ENCODE measurements around the gene PCDH15.

Gene PCDH15

DNA sequence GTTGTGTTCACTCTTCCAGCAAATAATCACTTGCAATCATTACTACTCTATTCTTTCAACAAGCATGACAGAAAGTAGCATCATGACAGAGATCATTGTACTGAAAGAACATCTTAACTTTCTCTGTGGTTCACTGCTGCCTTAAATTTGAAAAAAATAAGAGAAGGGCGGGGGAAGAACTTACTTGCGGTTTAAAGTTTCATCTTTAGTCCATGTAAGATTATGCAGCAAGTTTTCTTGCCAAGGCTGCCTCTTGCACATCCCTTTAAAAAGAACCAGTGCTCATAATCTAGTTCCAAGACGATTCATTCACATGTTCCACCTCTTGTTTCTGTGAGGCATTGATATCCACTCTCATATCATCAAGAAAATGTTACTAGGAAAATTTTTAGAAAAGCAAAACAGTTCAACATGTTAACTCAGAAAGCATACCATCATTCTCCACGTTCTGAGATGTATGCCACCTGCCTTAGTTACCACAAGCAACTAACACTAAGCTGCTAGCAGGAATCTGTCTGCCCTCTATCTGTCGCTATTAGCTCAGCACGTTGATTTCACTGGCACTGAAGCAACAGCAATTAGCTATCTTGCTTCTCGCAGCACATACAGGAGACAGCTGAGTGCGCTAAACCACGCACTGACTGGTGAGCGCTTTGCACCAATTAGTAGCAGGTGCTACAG, at the start of gene PCDH15:
TSS of gene PCDH15 (minus strand) at position 491 of the 681 bp plus-strand sequence. CDS start 136,969 bp downstream, outside the sequence.
- no peak for DNase-seq

- DNase-seq = no peak
Measured at GRCh38 chr10:54843932-54844331, 42.9 kb upstream of the PCDH15 start.

DNA sequence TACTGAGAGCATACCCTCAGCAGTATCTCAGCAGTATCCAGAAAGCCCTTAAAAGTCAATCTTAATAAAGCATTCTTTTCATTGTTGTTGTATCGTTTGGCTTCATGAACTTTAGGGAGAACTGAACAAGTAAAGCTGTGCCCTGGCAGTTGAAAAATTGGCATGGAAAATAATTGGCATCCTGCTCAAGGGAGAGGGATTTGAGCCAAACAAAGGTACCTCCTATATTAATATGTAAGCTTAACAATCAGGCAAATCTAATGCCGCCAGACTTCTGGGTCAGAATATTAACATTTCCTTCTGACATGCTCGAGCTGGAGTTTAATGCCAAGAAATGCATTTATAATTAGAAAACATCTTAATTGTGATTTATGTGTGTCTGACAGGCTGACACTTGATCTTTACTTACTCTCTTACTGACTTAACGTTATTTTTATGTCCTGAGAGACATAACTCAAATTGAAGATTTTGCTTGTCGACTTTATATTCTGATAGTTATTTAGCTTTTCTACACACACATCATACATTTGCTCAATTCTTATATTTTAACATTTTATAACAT, 42.1 kb upstream of the PCDH15 start:
- no peak for DNase-seq

DNA sequence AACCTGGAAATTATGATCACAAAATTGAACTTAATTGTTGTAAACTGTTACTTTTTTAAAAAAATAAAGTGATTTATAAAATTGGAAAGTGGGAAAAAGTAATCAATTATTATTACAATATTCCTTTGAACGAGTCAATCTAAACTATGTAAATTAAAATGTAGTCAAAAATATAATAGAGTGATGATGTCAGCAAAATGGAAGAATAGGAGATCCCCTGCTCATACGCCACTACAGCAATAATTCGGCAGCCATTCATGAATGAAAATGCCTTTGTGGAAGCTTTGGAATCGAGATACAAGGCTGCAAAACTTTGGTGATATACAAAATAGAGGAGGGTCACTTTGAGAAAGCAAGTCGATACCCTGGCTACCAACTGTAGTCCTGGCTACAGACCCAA, 36.4 kb upstream of the PCDH15 start:
- no peak for DNase-seq

GRCh38 chr10:54833029-54833428, 32.0 kb upstream of the PCDH15 start:
- no peak for DNase-seq

GRCh38 chr10:54826994-54827560, 26.0 kb upstream of the PCDH15 start:
- DNase-seq = no peak

DNA sequence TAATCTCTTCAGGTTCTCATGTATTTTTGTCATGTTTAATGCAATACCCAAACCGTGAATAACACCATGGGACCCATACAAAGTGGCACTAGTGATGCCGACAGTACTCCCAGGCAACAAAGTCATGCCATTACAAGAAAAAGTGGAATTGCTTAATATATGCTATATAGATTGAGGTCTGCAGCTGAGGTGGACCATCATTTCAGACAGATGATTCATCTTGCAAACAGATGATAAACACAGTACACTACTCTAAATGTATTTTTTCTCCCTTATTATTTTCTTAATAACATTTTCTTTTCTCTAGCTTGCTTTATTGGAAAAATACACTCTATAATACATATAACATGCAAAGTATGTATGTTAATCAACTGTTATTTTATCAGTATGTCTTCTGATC, 14.6 kb upstream of the PCDH15 start:
- no peak for DNase-seq

GRCh38 chr10:54808186-54808935, 7.3 kb upstream of the PCDH15 start:
- no peak for DNase-seq

DNA sequence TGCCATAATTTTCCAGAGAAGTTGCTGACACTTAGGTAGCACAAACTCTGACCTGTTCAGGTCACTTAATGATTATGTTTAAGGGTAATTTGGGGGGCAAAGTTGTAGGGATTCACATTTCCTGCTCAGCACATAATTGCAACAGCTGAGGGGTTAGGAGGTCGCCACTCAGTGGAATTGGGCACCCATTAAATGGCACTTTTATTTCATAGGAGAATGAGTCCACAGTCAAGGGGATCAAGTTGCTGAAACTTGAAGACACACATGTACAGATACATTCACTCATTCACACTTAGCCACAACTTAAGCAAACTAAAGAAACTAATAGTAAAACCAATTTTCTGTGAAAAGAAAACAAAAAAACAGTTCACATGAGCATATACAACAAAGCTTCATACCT, 1.5 kb downstream of the PCDH15 start:
- no peak for DNase-seq

DNA sequence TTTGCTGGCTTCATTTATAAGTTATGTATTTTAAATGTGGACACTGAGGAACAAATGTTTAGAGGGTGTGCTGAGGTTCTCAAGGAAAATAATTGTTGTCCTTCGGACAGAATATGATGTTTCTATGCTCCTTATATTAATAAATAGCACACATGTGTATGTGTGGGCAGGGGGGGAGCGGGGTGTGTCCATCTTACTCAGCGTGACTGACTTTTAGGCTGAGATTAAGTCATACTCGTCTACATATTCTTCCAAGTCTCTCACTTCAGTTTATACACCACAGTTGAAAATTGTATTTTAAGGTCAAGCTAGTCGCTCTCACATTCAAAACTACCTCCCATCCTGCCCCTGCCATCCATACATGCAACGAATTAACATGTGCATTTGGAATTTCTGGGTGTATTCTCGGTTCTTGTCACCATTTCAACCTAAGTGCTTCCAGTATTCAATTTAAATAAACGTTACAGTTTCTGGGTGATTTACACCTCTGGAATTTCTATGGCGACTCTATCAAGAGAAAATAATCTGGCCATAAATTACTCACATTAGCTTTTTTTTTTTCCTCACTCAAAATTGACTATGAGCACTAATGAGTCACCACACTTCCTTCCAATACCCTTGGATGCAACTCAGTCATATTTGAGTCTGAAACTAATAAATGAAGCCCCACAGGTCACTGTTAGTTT, 3.3 kb downstream of the PCDH15 start:
- DNase-seq = no peak

- no peak for DNase-seq
Measured at GRCh38 chr10:54796881-54797280, 4.2 kb downstream of the PCDH15 start.

DNA sequence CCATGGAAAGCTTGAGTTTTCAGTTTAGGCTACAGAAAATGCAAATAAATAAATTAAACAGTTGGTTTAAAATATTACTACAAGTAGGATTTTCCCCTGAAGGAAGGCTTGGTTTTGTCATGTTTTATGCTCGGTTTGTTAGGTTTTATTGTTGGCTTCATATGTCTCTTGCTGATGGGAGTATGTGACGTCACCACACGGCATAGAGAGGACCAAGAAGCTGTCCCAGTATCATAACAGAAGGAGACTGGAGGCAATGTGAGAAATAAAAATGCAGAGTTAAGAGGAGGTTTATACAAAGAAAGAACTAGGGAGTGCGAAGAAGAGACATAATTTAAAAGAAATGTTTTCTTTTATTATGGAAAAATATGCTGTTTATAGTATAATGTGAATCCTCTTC, 24.4 kb downstream of the PCDH15 start:
- no peak for DNase-seq

- DNase-seq = no peak
Measured at GRCh38 chr10:54772468-54773122, 28.4 kb downstream of the PCDH15 start.

- DNase-seq = no peak
Measured at GRCh38 chr10:54769051-54769450, 32.0 kb downstream of the PCDH15 start.

GRCh38 chr10:54758791-54759190, 42.2 kb downstream of the PCDH15 start:
- DNase-seq = no peak

DNA sequence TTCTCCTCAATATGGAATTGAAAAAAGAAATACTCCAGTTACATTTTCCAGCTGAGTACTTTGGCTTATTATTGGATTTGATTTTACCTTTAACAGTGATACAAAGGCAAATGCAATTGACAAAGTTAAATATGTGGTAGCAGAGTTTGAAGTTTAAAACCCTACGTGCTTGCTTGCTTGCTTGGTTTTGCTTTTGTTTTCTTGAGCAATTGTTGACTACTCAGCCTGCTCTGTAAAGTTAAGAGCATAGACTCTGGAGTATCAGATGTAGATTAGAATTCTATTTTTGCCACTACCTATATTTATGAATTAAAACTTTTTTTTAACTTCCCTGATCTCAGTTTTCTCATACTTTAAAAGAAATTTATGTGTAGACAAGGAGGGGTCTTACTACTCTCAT, 51.4 kb downstream of the PCDH15 start:
- no peak for DNase-seq

- DNase-seq = no peak
Measured at GRCh38 chr10:54745436-54745835, 55.6 kb downstream of the PCDH15 start.

DNA sequence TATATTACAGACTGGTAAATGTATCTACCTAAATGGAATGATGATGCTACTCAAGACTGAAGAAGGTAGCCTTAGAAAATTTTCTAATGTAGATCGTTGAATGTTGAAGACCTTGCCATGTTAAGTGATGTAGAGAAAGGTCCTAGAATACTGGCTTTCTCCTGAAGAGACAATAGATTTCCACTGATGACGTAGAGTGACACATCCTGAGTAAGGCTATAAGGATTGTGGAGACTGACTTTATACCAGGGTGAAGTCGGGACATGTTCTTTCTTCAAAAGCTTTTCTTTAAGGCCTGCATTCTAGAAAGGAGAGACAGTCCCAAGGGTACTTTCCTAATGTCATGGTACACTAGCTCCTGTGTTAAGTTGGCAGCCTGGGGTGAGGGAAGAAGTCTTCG, 58.6 kb downstream of the PCDH15 start:
- DNase-seq = no peak

- no peak for DNase-seq
Measured at GRCh38 chr10:54728511-54728910, 72.5 kb downstream of the PCDH15 start.

DNA sequence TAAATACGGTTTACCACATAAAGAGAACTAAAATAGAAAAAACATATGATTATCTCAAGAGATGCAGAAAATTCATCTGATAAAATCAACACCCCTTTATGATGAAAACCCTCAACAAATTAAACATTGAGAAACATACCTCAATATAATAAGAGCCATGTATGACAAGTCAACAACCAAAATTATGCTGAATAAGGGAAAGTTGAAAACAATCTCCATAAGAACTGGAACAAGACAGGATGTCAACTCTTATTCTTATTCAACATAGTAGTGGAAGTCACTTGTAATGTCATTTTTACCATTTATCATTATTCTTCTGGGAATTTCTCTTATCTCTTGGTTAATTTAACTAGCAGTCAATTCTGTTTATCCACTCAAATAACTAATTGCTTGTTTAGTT, 79.0 kb downstream of the PCDH15 start:
- no peak for DNase-seq

DNA sequence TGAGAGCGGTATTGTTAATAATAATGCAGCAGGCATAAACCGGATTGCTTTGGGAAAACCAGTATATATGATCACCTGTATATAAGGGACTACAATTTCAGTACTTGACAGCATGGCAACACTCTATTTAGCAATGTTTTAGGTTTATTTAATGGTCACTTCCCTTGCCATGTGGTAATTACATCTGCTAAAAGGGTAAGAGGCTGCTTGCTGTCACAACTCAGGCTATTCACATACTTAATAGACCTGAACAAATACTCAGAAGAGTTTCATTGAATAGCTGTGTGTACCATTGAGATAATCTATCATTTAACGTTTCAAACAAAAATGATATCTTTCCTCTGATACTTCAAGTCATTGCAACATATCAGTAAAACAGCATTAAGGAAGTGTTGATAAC, 90.1 kb downstream of the PCDH15 start:
- no peak for DNase-seq

DNA sequence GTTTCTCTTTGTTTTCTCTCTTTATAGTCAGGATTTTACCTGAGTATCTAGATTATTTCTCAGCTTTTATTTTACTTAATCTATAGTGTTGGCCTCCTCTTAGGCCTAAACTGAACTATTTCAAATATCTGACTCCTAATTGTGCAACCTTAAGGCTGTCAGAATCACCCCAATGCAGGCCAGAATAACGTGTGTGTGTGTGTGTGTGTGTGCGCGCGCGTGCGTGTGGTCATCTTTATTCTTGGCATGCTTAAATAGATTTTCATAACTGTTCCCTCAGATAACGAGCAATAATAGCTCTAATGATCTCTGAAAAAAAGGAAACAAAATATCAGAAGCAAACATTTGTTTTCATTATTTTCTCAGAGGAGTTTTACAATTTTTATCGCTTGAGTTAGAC, 92.4 kb downstream of the PCDH15 start:
- no peak for DNase-seq

DNA sequence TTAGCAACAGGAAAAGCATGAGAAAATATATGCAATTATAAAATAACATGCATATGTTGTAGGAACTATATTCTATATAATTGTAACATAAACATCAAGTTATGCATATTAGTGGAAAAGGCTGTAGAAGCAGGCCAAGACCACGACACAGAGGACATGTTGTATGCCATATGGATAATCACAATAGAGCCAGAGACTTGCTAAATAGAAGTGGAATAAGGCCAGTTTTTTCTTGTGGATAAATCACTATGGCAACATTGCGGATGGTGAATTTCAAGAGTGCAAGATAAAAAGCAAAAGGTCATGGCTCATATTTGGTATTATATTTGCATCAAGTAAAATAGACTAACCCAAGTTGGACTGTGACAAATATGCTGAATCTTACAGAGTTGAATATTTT, 93.0 kb downstream of the PCDH15 start:
- no peak for DNase-seq

All from GF-D8 (cell line).